ENCODE measurements around the gene VAMP1. TPM values are rescaled to one million over a fixed set of nuclear protein-coding genes. Genes with fewer than 3 reads are reported as not detected.

The VAMP1 gene, protein sequence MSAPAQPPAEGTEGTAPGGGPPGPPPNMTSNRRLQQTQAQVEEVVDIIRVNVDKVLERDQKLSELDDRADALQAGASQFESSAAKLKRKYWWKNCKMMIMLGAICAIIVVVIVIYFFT
- 11.9 TPM for total RNA-seq

DNA sequence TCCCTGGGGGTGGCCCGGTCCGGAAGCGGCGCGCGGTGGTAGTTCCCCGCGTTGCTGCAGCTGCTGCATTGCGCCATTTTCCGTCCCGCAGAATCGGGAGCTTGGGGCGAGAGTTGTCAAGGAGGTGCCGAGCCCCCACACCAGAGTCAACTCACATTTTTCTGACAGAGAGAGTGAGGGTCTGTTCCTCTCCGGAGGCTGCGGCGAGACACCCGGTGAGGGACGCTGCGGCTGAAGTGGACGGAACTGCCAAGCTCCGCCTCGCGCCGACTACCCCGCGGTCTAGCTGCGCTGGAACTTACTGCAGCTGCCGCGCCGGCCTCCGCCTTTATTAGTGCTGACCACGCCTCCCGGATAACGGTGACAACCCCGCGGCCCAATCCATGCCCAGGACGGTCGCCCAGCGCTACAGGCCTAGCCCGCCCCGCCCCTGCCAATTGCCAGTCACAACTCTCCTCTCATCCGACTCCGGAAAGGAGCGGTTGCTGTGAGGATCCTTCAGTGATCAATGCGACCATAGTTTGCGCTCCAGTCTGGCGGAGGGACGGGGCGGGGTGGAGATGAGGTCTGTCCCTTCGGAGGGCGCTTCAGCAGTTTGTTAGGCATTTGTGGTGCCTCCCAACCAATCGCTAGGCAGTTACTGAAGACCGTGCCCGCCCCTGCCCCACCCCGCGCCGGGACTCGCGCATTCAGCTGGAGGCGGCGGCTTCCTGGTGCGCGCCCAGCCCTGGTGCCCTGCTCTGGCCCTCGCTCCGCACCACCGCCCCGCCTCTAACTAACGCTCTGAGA is at the start of gene VAMP1:
VAMP1 (minus strand) TSS at position 303 of the 789 bp plus-strand sequence; CDS start at position 157, 146 bp downstream.

DNA sequence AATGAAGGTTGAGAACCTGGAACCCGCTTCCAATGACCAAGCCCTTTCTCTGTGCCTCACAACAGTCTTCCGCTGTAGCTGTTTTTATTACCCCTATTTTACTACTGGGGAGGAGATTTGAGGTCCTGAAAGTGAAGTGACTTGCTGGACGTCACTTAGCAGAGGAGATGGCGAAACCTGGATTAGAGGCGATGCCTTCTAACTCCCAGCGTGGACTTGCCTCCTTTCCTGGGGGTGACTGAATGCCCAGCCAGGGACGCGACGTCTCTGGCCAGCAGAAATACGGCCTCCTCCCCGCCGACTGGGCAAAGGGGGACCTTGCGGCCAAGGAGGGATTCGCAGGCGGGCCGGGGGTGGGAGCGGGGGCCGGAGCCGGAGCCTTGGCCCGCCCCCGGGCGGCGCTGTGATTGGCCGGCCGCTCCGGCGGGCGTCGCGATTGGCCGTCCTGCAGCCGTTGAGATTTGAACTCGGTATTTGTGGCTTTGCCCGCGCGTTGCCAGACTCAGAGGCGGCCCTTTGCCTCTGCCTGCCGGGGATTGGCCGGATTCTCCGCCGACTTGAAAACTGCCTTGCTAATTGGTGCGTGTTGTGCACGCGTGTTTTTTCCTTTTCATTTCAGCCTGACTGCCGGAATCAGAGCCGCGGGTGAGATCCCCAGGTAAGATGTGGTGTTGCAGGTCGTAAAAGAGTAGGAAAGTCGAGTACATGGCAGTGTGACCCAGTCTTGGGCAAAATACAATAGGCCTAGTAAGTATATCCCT is 23.2 kb upstream of the VAMP1 start, which contains the start of gene NCAPD2:
NCAPD2 (plus strand) TSS at position 606 of the 761 bp plus-strand sequence. CDS start 997 bp downstream, outside the sequence.

DNA sequence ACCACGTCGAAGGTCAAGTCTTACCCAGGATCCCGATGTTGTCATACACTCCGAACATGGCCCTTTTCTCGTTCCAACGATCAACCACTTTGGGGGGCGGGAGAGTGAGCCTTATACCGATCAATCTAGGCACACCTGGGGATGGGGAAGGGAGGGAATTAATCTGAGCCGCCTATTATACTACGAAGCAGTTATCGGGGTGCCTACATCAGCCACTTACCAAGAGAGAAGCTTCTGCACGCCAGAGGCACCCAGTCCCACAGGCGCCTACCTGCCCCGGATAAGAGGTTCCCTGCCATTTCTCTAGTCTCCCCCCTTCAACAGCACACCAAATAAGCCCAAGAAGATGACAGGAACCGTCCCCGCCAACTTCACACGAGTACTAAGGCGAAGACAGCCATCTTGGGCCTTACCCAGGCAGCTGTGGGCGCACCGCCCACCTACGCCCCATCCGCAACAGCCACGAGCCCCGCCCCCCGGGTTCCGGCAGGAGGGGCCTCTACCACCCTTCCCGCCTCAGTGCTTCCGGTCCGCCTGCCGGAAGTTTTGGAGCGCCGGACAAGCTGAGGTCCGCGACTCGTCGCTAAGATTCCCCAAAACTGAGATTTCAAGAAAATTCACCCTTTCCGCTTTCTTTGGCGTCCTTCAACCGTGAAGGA is 22.5 kb upstream of the VAMP1 start, which contains the start of gene MRPL51:
MRPL51 (minus strand) TSS at position 425 of the 659 bp plus-strand sequence; CDS start at position 299, 126 bp downstream.

DNA sequence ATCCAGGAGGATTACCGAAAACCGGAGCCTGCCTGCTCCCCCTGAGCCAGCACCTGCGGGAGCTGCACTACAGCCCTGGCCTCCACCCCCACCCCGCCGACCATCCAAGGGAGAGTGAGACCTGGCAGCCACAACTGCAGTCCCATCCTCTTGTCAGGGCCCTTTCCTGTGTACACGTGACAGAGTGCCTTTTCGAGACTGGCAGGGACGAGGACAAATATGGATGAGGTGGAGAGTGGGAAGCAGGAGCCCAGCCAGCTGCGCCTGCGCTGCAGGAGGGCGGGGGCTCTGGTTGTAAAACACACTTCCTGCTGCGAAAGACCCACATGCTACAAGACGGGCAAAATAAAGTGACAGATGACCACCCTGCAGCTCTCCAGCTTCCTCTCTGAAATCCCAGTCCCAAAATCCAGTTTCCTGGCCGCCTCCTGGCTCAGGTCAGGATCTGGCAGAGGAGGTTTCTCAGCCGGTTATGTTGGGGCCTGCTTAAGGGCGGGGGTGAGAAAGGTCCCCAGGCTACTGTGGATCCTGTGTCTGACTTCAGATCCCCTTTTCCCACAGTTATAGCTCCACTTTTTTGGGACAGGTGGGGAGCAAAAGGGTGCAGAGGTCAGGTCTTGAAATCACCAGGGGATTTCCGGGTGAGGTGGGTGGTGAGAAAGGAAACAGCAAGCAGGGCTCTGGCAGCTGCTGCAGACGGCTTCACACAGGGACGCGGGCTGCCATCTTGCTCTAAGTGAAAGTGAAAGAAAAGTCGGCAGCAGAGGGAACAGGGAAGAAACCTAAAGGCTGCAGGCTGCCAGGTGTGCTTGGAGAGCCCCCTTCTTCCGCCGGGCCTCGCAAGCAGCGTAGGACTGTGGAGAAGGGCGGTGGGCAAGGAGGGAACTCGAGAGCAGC is 18.9 kb downstream of the VAMP1 start, which contains the start of gene TAPBPL:
TAPBPL (plus strand) TSS at position 695 of the 897 bp plus-strand sequence. CDS start 207 bp downstream, outside the sequence.

DNA sequence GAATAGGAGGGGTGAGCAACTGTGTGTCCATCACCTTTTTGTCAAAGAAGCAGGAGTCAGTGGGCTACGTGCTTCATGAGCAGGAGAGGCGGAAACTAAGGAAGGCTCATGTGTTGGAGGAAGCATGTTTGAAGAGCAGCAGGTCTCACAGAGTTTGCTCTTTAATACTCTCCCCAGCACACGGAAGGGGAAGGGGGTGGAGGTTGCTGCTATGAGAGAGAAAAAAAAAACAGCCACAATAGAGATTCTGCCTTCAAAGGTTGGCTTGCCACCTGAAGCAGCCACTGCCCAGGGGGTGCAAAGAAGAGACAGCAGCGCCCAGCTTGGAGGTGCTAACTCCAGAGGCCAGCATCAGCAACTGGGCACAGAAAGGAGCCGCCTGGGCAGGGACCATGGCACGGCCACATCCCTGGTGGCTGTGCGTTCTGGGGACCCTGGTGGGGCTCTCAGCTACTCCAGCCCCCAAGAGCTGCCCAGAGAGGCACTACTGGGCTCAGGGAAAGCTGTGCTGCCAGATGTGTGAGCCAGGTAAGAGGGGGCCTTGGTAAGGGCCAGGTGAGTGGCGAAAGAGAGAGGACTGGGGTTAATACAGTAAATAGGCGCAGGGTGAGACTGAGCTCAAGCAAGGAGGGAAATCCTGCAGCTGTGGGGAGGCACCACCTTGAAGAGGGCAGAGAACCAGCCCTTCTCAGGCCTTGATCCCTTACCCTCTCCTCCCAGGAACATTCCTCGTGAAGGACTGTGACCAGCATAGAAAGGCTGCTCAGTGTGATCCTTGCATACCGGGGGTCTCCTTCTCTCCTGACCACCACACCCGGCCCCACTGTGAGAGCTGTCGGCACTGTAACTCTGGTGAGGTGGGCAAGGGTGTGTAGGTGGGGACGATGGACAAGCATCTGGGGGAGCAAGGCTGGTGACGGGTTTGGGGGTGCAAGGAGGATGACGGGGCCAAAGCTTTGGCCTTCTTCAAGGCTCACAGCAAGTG is 25.5 kb downstream of the VAMP1 start, which contains the start of gene CD27:
CD27 (plus strand) TSS at position 252 of the 985 bp plus-strand sequence; CDS start at position 393, 141 bp downstream.

Other genes starting within 250 kb of the VAMP1 start
- 2.0 TPM for gene PLEKHG6, start 160.0 kb downstream of the VAMP1 start, total RNA-seq
- 68.6 TPM for gene TNFRSF1A, start 128.6 kb downstream of the VAMP1 start, total RNA-seq
- 4.9 TPM for gene SCNN1A, start 95.1 kb downstream of the VAMP1 start, total RNA-seq
- 21.1 TPM for gene LTBR, start 86.5 kb downstream of the VAMP1 start, total RNA-seq
- not detected for gene CD27, start 25.7 kb downstream of the VAMP1 start, total RNA-seq
- gene TAPBPL, start 18.6 kb downstream of the VAMP1 start, total RNA-seq, result 15.7 TPM
- gene MRPL51, start 22.6 kb upstream of the VAMP1 start, total RNA-seq, result 35.3 TPM
- 43.5 TPM for gene NCAPD2, start 23.4 kb upstream of the VAMP1 start, total RNA-seq
- gene GAPDH, start 63.8 kb upstream of the VAMP1 start, total RNA-seq, result 2,517 TPM
- 17.6 TPM for gene IFFO1, start 85.4 kb upstream of the VAMP1 start, total RNA-seq
- 20.6 TPM for gene NOP2, start 97.6 kb upstream of the VAMP1 start, total RNA-seq
- gene CHD4, start 136.7 kb upstream of the VAMP1 start, total RNA-seq, result 275 TPM
- gene LPAR5, start 165.3 kb upstream of the VAMP1 start, total RNA-seq, result 0.88 TPM
- 0.49 TPM for gene ACRBP, start 176.8 kb upstream of the VAMP1 start, total RNA-seq
- gene ING4, start 192.4 kb upstream of the VAMP1 start, total RNA-seq, result 121 TPM
- gene ZNF384, start 218.7 kb upstream of the VAMP1 start, total RNA-seq, result 40.8 TPM
- 2.2 TPM for gene PIANP, start 230.1 kb upstream of the VAMP1 start, total RNA-seq